Measurements from ENCODE around the gene MAPT.

The MAPT gene

GRCh38 chr17:46043606-46044005 is 149.3 kb downstream of the MAPT start:
- Histone ChIP-seq H3K9me3 (replicated peaks; ENCODE audit: insufficient read depth, low read length) (no peaks in the 10 kb centered on the region), H2AFZ (ENCODE audit: low read length) (no peak overlapping the region), H4K20me1 (ENCODE audit: insufficient read depth, low read length) (no peaks in the 10 kb centered on the region), H3K27ac (ENCODE audit: low read length) (no peak overlapping the region), H3K36me3 (replicated peaks; ENCODE audit: insufficient read depth, low read length) (0 out of 2 replicates have a peak, but pooled peaks cover 4% of the 10 kb centered on the region), H3K4me2 (ENCODE audit: low read depth, low read length) (no peak overlapping the region), H3F3A (ENCODE audit: insufficient read depth, low read length) (no peaks in the 10 kb centered on the region), H3K27me3 (replicated peaks; ENCODE audit: insufficient read depth, low read length) (no peaks in the 10 kb centered on the region), H3K9ac (ENCODE audit: low read length) (no peak overlapping the region), H3K9me2 (replicated peaks; ENCODE audit: insufficient read depth, low read length) (no peaks in the 10 kb centered on the region), H3K4me1 (ENCODE audit: low read length) (no peaks in the 10 kb centered on the region), H3K4me3 (ENCODE audit: low read length) (no peak overlapping the region), H3K79me2 (ENCODE audit: low read length) (0 out of 2 replicates have a peak, but pooled peaks cover 6% of the 10 kb centered on the region)
- no peak for TF ChIP-seq EZH2 (optimal IDR thresholded peaks at IDR 0.05; ENCODE audit: low read depth, low read length)
- TF ChIP-seq EZH2phosphoT487 (IDR thresholded peaks at IDR 0.05; ENCODE audit: low read length), result no peak
- TF ChIP-seq CTCF (IDR thresholded peaks at IDR 0.05; ENCODE audit: low read length), result no peak
- no peak for DNase-seq

- Histone ChIP-seq H3K4me1 (ENCODE audit: low read length) (no peaks in the 10 kb centered on the region), H3K36me3 (replicated peaks; ENCODE audit: insufficient read depth, low read length) (0 out of 2 replicates have a peak, but pooled peaks cover 4% of the 10 kb centered on the region), H3K9ac (ENCODE audit: low read length) (no peak overlapping the region), H2AFZ (ENCODE audit: low read length) (no peak overlapping the region), H3F3A (ENCODE audit: insufficient read depth, low read length) (no peaks in the 10 kb centered on the region), H3K4me3 (ENCODE audit: low read length) (no peak overlapping the region), H3K79me2 (ENCODE audit: low read length) (0 out of 2 replicates have a peak, but pooled peaks cover 6% of the 10 kb centered on the region), H3K27me3 (replicated peaks; ENCODE audit: insufficient read depth, low read length) (no peaks in the 10 kb centered on the region), H3K9me2 (replicated peaks; ENCODE audit: insufficient read depth, low read length) (no peaks in the 10 kb centered on the region), H3K27ac (ENCODE audit: low read length) (no peak overlapping the region), H3K4me2 (ENCODE audit: low read depth, low read length) (no peak overlapping the region), H4K20me1 (ENCODE audit: insufficient read depth, low read length) (no peaks in the 10 kb centered on the region), H3K9me3 (replicated peaks; ENCODE audit: insufficient read depth, low read length) (no peaks in the 10 kb centered on the region)
- TF ChIP-seq EZH2 (optimal IDR thresholded peaks at IDR 0.05; ENCODE audit: low read depth, low read length) (no peak), CTCF (IDR thresholded peaks at IDR 0.05; ENCODE audit: low read length) (peak; percentile 74), EZH2phosphoT487 (IDR thresholded peaks at IDR 0.05; ENCODE audit: low read length) (no peak)
- peak; percentile 48 for DNase-seq
These were observed 150.1 kb downstream of the MAPT start for GRCh38 chr17:46044286-46044928.

GRCh38 chr17:46044989-46045388 is 150.6 kb downstream of the MAPT start:
- H3K4me3 ChIP-seq (ENCODE audit: low read length), result no peak overlapping the region
- DNase-seq, result no peak
- H2AFZ ChIP-seq (ENCODE audit: low read length), result no peak overlapping the region
- H3K9me2 ChIP-seq (replicated peaks; ENCODE audit: insufficient read depth, low read length), result no peaks in the 10 kb centered on the region
- no peaks in the 10 kb centered on the region for H3F3A ChIP-seq (ENCODE audit: insufficient read depth, low read length)
- 0 out of 2 replicates have a peak, but pooled peaks cover 6% of the 10 kb centered on the region for H3K79me2 ChIP-seq (ENCODE audit: low read length)
- H3K27me3 ChIP-seq (replicated peaks; ENCODE audit: insufficient read depth, low read length), result no peaks in the 10 kb centered on the region
- H3K4me1 ChIP-seq (ENCODE audit: low read length), result no peaks in the 10 kb centered on the region
- H3K4me2 ChIP-seq (ENCODE audit: low read depth, low read length), result no peak overlapping the region
- TF ChIP-seq EZH2 (optimal IDR thresholded peaks at IDR 0.05; ENCODE audit: low read depth, low read length), result no peak
- no peak for TF ChIP-seq EZH2phosphoT487 (IDR thresholded peaks at IDR 0.05; ENCODE audit: low read length)
- TF ChIP-seq CTCF (IDR thresholded peaks at IDR 0.05; ENCODE audit: low read length), result no peak
- H3K9ac ChIP-seq (ENCODE audit: low read length), result no peak overlapping the region
- 0 out of 2 replicates have a peak, but pooled peaks cover 4% of the 10 kb centered on the region for H3K36me3 ChIP-seq (replicated peaks; ENCODE audit: insufficient read depth, low read length)
- H3K27ac ChIP-seq (ENCODE audit: low read length), result no peak overlapping the region
- H4K20me1 ChIP-seq (ENCODE audit: insufficient read depth, low read length), result no peaks in the 10 kb centered on the region
- no peaks in the 10 kb centered on the region for H3K9me3 ChIP-seq (replicated peaks; ENCODE audit: insufficient read depth, low read length)
